ENCODE data around the gene RORC. TPM values are rescaled to one million over a fixed set of nuclear protein-coding genes. Genes with fewer than 3 reads are reported as not detected.
"Not testable (repeated sequence)": the region's sequence is repeated elsewhere in the genome, so short reads cannot be mapped to it uniquely, and the experiment has no call there.

The RORC gene
- total and polyA plus RNA-seq, 7 donors: 0.27 to 18.0 (median 3.9) TPM; not detected in 1

GRCh38 chr1:151855933-151856332 lies 24.3 kb upstream of the RORC start:
- intact Hi-C loops (cut with DNase I): no loop called here
- Histone ChIP-seq H3K9me3 (no peaks in the 10 kb centered on the region), H3K4me1 (no peaks in the 10 kb centered on the region), H3K4me3 (no peak overlapping the region), H3K27ac (no peak overlapping the region), H3K27me3 (no peaks in the 10 kb centered on the region), H3K36me3 (no peaks in the 10 kb centered on the region)
- WGBS, 2 donors: 62 to 63% methylated on average over 4 of the region's 4 CpGs
- no peak for DNase-seq
- TF ChIP-seq, protein P1, sequence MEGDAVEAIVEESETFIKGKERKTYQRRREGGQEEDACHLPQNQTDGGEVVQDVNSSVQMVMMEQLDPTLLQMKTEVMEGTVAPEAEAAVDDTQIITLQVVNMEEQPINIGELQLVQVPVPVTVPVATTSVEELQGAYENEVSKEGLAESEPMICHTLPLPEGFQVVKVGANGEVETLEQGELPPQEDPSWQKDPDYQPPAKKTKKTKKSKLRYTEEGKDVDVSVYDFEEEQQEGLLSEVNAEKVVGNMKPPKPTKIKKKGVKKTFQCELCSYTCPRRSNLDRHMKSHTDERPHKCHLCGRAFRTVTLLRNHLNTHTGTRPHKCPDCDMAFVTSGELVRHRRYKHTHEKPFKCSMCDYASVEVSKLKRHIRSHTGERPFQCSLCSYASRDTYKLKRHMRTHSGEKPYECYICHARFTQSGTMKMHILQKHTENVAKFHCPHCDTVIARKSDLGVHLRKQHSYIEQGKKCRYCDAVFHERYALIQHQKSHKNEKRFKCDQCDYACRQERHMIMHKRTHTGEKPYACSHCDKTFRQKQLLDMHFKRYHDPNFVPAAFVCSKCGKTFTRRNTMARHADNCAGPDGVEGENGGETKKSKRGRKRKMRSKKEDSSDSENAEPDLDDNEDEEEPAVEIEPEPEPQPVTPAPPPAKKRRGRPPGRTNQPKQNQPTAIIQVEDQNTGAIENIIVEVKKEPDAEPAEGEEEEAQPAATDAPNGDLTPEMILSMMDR (IDR thresholded peaks at IDR 0.05): no peak
- TF ChIP-seq POLR2AphosphoS5 (IDR thresholded peaks at IDR 0.05) (no peak), EP300 (IDR thresholded peaks at IDR 0.05) (no peak), POLR2A (IDR thresholded peaks at IDR 0.05) (no peak)

GRCh38 chr1:151855516-151855915 lies 23.9 kb upstream of the RORC start:
- H3K27me3 ChIP-seq; H3K36me3 ChIP-seq; H3K4me3 ChIP-seq; DNase-seq; H3K9me3 ChIP-seq; H3K4me1 ChIP-seq; intact Hi-C loops (cut with DNase I); H3K27ac ChIP-seq: not testable (repeated sequence)
- 82 to 88% methylated on average over 8 of the region's 8 CpGs for WGBS, 2 donors

DNA sequence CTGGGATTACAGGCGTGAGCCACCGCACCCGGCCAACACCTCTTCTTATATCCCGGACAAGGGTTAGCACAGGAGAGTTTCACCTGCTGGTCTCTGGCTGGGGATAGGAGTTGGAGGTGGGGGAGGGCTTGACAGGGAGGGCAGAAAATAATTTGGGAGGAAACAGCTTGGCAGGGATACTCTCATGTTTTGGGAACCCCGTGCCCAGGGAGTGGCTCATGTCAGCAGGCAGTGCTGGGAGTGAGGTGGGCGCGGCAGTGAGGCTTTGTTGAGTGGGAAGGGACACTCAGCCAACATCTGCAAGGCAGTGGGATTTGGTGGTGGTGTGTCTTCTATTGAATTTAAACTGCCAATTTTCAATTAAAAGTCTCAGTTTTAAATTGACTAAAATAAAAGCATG lies 23.1 kb upstream of the RORC start:
- WGBS, 2 donors: 45 to 82% methylated on average over 7 of the region's 7 CpGs
- DNase-seq: no peak
- H3K4me1 ChIP-seq: no peaks in the 10 kb centered on the region
- H3K27ac ChIP-seq: no peak overlapping the region
- intact Hi-C loops (cut with DNase I): no loop called here
- H3K4me3 ChIP-seq: no peak overlapping the region
- TF ChIP-seq POLR2A (IDR thresholded peaks at IDR 0.05) (no peak), POLR2AphosphoS5 (IDR thresholded peaks at IDR 0.05) (no peak), EP300 (IDR thresholded peaks at IDR 0.05) (no peak)
- TF ChIP-seq, protein P1 (IDR thresholded peaks at IDR 0.05): no peak
- no peaks in the 10 kb centered on the region for H3K9me3 ChIP-seq
- no peaks in the 10 kb centered on the region for H3K36me3 ChIP-seq
- peaks cover 0 to 6% (median 0%) of the 10 kb centered on the region in 3 donors for H3K27me3 ChIP-seq

GRCh38 chr1:151853411-151853943 lies 21.9 kb upstream of the RORC start, which contains the start of gene THEM5:
Gene THEM5 (minus strand): TSS chr1:151853712. CDS start chr1:151853565, 147 bp downstream.
- peaks cover 0 to 16% (median 0%) of the 10 kb centered on the region in 3 donors for H3K27me3 ChIP-seq
- H3K36me3 ChIP-seq: no peaks in the 10 kb centered on the region
- intact Hi-C loops (cut with DNase I): no loop called here
- no peak for DNase-seq
- H3K4me3 ChIP-seq: no peak within 1 kb of the TSS
- 55 to 68% methylated on average over 5 of the region's 5 CpGs for WGBS, 2 donors
- TF ChIP-seq, protein P1 (IDR thresholded peaks at IDR 0.05): no peak
- TF ChIP-seq POLR2A (IDR thresholded peaks at IDR 0.05): no peak
- TF ChIP-seq EP300 (IDR thresholded peaks at IDR 0.05): no peak
- TF ChIP-seq POLR2AphosphoS5 (IDR thresholded peaks at IDR 0.05): no peak
- no peaks in the 10 kb centered on the region for H3K9me3 ChIP-seq
- H3K27ac ChIP-seq: no peak within 1 kb of the TSS
- no peaks in the 10 kb centered on the region for H3K4me1 ChIP-seq

GRCh38 chr1:151852733-151853132 lies 21.1 kb upstream of the RORC start:
- 95 to 97% methylated on average over 4 of the region's 4 CpGs for WGBS, 2 donors
- Histone ChIP-seq H3K4me3 (no peak overlapping the region), H3K36me3 (no peaks in the 10 kb centered on the region), H3K9me3 (no peaks in the 10 kb centered on the region), H3K4me1 (no peaks in the 10 kb centered on the region), H3K27me3 (peaks cover 0 to 22% (median 3%) of the 10 kb centered on the region in 3 donors), H3K27ac (no peak overlapping the region)
- TF ChIP-seq EP300 (IDR thresholded peaks at IDR 0.05) (no peak), POLR2AphosphoS5 (IDR thresholded peaks at IDR 0.05) (no peak), POLR2A (IDR thresholded peaks at IDR 0.05) (no peak)
- TF ChIP-seq, protein P1 (IDR thresholded peaks at IDR 0.05): no peak
- intact Hi-C loops (cut with DNase I): no loop called here
- DNase-seq: no peak

Measured in sigmoid colon (tissue), 7 donors.